K562 treated with DMSO at 1 percent for 48 hours (cell line): ENCODE data around the gene NAA15. TPM values are rescaled to one million over a fixed set of nuclear protein-coding genes. Genes with fewer than 3 reads are reported as not detected.

Experiments used
- total RNA-seq: library from RNA; unstranded; fragments of 300-600 nt; gene quantifications from 2 replicates; pipeline ENCODE4 v1.2.3, GENCODE V29; 2022; ENCODE audit warnings: low replicate concordance; ENCODE audit errors: extremely low read depth

Gene NAA15
- total RNA-seq: not detected in 2 replicates

GRCh38 chr4:139301113-139301820, at the start of gene NAA15:
NAA15 (plus strand) TSS chr4:139301505; CDS start chr4:139301778, 273 bp downstream.

GRCh38 chr4:139279760-139280620, 21.3 kb upstream of the NAA15 start, which contains the start of gene MGARP:
MGARP (minus strand) TSS chr4:139280225; CDS start chr4:139280158, 67 bp downstream.

DNA sequence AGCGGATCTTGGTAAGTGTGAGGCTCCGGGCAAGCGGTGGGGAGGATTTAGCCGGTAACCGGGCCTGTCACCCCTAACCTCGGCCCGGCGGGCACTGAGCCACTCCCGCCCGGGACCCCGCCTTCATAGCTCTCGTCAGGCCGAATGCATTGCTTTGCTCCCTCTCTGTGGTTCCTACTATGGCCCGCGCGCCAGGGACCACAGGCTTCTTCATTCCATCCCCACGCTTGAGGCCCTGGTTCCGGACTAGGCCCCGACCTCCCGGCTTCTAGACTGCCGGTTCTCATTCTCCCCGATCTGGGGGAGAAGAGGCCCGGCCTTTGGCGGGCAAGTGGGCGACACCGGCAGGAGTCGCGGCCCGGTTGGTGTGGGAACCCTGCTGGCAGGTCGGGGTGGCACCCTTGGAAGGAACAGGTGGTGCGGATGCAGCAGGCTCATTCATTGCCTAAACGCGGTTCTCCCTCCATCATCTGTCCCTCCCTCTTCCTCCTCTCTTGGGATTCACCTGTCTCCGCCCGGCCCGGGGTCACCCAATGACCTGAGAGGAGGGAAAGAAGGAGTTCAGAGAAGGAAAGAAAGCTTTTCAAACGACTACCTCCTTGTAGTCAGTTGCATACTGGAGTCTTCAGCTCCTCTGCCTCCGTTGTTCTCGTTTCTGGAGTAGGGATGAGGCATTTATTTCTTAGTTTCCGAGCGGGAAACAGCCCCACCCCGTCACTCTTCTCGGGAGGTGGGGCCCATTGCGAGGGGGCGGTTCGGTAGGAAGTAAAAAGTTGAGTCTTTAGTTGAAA, 711 bp downstream of the NAA15 start, which contains the start of gene NDUFC1:
NDUFC1 (minus strand) TSS at position 657 of the 791 bp plus-strand sequence. CDS start 6,679 bp downstream, outside the sequence.

GRCh38 chr4:139454111-139455045, 153.1 kb downstream of the NAA15 start, which contains the start of gene RAB33B:
RAB33B (plus strand) TSS chr4:139454121; CDS start chr4:139454196, 75 bp downstream.

Other genes starting within 250 kb of the NAA15 start
- not detected in 2 replicates for gene ELF2, start 124.3 kb upstream of the NAA15 start, total RNA-seq
- not detected in 2 replicates for gene MGARP, start 21.3 kb upstream of the NAA15 start, total RNA-seq
- not detected in 2 replicates for gene NDUFC1, start 972 bp downstream of the NAA15 start, total RNA-seq
- not detected in 2 replicates for gene RAB33B, start 152.6 kb downstream of the NAA15 start, total RNA-seq